ENCODE data around the gene FRY.

DNA sequence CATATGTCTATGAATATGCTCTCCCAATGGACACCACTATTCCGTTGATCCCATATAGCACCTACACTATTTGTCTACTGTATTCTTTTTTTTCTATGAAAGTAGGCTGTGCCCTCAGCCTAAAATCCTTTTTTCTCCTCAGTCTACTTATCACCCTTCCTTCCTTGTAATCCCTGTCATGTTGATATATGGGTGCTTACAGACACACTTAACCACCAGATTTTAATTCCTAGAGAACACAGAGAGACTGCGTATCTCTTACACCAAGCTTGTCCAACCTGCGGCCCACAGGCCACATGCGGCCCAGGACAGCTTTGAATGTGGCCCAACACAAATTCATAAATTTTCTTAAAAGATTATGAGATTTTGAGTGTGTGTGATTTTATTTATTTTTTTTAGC lies 182.5 kb downstream of the FRY start:
- no peak for TF ChIP-seq CTCF (IDR thresholded peaks at IDR 0.05)
- no peak for TF ChIP-seq EZH2 (IDR thresholded peaks at IDR 0.05; ENCODE audit: borderline replicate concordance, insufficient read depth, low read depth, low read length, poor library complexity, severe bottlenecking)

All from B cell (primary cell).